ENCODE results near the gene GBP6.
"Not testable (repeated sequence)": the region's sequence is repeated elsewhere in the genome, so short reads cannot be mapped to it uniquely, and the experiment has no call there.

GBP6 gene

DNA sequence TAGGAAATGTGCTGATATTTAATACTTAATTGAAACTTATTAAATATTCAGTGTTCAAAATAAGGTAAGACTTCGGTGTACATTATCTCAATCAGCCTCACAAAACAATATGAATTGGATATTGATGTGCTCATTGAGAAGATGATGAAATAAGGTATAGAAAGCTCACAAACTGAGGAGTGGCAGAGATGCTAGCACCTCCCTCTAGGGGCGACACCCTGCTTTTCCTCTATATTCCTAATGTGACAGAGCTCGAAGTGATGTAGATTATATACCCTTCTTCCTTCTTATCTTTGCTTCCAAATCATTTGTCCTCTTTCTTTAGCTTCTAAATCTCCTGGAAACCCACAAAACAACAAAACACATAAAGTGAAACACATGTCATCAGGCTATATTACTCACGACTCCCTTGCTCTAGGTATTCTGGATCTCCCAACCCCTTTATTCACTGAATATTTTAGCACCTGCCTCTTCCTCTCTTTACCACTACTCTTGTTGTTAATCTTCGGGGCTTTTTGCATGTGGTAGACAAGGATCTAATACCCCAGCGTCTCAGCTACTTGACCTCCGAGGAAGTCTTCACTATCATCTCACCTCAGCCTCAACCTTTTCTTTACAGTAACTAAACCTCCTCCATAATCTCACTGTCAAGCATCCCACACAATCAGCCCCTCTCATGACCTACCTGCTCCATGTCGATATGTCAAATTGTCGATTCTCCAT is 70.4 kb downstream of the GBP6 start:
- not testable (repeated sequence) for H3K36me3 ChIP-seq (ENCODE audit: control insufficient read depth, insufficient read depth, low read length); H3K27me3 ChIP-seq (ENCODE audit: control insufficient read depth, insufficient read depth, low read length); H3K9ac ChIP-seq (ENCODE audit: low read length); H3K27ac ChIP-seq (ENCODE audit: low read depth, low read length); H3K4me3 ChIP-seq (ENCODE audit: low read length); H3K4me1 ChIP-seq (ENCODE audit: control insufficient read depth, insufficient read depth, low read length)

All from rectal smooth muscle tissue (tissue), 1 donor.